Stimulated activated CD8-positive, alpha-beta memory T cell treated with anti-CD3 and anti-CD28 coated beads, Interleukin-4, amount 100 ng/mL, for 1 hour (primary cell): ENCODE results near the gene OLFML1.

Experiments used
- DNase-seq, 2 donors: peaks; one replicate each; pipeline ENCODE4 v3.0.0-alpha.2; 2020; ENCODE audit warnings: low read depth in 2 of 2, low spot score in 1 of 2

OLFML1 gene

GRCh38 chr11:7559398-7560283 lies 74.3 kb downstream of the OLFML1 start:
- no peak for DNase-seq
